Measurements from ENCODE around the gene RXFP2.

- TF ChIP-seq EZH2 (IDR thresholded peaks at IDR 0.05; ENCODE audit: borderline replicate concordance, low read depth, low read length, severe bottlenecking), result no peak
- TF ChIP-seq CTCF (IDR thresholded peaks at IDR 0.05; ENCODE audit: borderline replicate concordance, extremely low read depth, low read length, poor library complexity, severe bottlenecking), result no peak
These were observed 25.2 kb downstream of the RXFP2 start for GRCh38 chr13:31764556-31764955.

Measured in DND-41 (cell line).